Measurements from ENCODE around the gene TMEM131L.
"Not testable (repeated sequence)": the region's sequence is repeated elsewhere in the genome, so short reads cannot be mapped to it uniquely, and the experiment has no call there.

The TMEM131L gene

DNA sequence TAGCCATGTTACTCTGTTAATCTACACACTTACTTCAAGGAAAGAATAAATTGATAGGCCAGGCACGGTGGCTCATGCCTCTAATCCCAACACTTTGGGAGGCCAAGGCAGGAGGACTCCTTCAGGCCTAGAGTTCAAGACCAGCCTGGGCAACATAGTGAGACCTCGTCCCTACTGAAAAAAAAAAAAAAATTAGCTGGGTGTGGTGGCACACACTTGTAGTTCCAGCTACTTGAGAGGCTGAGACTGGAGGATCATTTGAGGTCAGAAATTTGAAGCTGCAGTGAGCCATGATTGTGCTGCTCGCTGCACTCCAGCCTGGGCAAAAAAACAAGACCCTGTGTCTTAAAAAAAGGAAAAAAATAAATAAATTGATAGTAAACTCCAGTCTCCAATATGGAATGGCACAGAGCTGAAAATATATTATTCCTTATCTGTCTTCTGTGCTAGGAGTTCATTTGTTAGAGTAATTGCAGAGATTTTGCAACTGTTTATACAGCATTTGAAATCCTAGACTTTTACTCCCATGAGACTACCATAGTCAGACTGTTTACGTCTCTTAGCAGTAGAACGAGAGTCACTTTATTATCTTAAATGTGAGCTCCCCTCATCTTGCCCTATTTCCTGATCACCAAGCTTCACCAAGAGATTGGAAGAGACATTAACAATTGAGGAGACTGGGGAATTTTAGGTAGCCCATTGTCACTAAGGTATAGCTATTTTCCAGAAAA, 18.8 kb upstream of the TMEM131L start:
- no peak for DNase-seq (ENCODE audit: low spot score)

- no peak for DNase-seq (ENCODE audit: low spot score)
Observed at GRCh38 chr4:153448003-153448731, 18.0 kb upstream of the TMEM131L start.

DNA sequence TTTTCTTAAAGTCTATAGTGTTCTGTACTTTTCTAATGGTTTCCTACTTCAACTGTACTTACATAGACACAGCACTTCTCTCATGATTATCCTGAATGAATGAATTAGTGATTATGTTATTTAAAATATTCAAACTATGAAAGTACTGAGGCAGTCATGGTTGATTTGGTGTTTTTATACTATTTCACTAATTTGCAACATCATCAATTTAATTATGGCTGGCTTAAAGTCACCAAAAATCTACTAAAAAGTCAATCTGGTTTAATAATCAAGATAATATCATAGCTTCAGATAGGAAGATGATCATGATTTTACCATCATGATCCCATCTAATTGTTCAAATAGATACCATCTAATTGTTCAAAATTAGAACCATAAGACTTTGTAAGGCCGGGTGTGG, 16.8 kb upstream of the TMEM131L start:
- no peak for DNase-seq (ENCODE audit: low spot score)

- DNase-seq (ENCODE audit: low spot score): no peak
Observed at GRCh38 chr4:153450544-153450917, 15.6 kb upstream of the TMEM131L start.

GRCh38 chr4:153451145-153451544, 15.0 kb upstream of the TMEM131L start:
- DNase-seq (ENCODE audit: low spot score): not testable (repeated sequence)

- no peak for DNase-seq (ENCODE audit: low spot score)
Observed at GRCh38 chr4:153451911-153452657, 14.1 kb upstream of the TMEM131L start.

DNA sequence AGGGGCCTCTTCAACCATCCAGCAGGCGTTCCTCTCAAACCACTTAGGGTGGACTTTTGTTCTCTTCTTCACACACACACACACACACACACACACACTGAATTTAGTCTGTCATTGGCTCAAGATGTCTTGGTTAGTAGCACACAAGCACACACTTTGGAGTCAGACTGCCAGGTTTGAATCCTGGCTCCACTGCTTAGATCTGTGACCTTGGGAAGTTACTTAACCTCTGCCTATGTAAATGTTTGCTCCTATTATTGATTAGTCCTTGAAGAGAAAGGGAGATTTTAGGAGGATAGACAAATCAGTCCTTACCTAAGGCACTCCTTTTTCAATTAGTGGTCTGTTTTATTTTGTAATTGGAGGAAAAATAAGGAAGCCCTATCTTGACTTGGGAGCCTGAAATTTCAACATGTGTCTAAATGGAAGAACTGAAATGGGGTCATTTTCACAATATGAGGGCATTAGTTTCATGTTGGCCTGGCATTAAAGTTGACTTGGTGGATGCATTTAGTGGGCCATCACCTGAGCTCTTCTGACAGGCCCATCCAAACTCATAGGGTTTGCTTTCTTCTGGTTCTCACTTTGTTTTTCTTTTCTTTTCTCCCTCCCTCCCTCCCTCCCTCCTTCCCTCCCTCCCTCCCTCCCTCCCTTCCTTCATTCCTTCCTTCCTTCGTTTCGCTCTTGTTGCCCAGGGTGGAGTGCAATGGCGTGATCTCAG, 13.3 kb upstream of the TMEM131L start:
- DNase-seq (ENCODE audit: low spot score): no peak

- no peak for DNase-seq (ENCODE audit: low spot score)
Observed at GRCh38 chr4:153453402-153453801, 12.8 kb upstream of the TMEM131L start.

DNA sequence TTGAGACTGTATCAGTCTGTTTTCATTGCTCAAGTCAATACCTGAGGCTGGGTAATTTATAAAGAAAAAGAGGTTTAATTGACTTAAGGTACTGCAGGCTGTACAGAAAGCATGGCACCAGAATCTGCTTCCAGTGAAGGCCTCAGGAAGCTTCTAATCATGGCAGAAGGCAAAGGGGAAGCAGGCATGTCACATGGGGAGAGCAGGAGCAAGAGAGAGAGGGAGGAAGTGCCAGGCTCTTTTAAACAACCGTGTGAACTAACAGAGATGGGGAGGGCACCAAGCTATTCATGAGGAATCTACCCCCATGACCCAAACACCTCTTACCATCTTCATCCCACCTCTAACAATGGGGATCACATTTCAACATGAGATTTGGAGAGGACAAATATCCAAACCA, 7.2 kb upstream of the TMEM131L start:
- DNase-seq (ENCODE audit: low spot score): no peak

- not testable (repeated sequence) for DNase-seq (ENCODE audit: low spot score)
Observed at GRCh38 chr4:153461549-153461948, 4.6 kb upstream of the TMEM131L start.

GRCh38 chr4:153464068-153464467, 2.1 kb upstream of the TMEM131L start:
- no peak for DNase-seq (ENCODE audit: low spot score)

- DNase-seq (ENCODE audit: low spot score): no peak
Observed at GRCh38 chr4:153465140-153465539, 1.0 kb upstream of the TMEM131L start.

DNA sequence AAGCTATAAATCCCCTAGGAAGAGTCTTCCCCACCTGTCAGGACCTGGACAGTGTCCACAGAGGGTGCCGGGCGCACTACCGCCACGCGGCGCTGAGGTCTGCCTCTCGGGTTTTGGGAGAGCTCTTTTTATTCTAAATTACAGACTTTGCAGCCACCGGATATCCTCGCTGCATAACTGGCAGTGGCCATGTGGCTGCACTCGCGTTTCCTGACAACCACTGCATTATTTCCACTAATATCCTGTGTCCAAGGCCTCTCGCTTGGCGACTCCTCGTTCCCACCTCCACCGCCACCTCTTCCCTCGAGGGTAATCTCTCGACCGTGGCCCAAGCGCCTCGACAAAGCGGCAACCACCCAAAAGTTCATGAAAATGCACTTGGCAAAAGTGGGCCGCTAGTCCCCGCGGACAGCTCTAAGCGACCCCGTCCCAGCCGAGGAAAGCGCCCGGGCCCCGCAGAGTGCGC, 512 bp upstream of the TMEM131L start:
- DNase-seq (ENCODE audit: low spot score): no peak

DNA sequence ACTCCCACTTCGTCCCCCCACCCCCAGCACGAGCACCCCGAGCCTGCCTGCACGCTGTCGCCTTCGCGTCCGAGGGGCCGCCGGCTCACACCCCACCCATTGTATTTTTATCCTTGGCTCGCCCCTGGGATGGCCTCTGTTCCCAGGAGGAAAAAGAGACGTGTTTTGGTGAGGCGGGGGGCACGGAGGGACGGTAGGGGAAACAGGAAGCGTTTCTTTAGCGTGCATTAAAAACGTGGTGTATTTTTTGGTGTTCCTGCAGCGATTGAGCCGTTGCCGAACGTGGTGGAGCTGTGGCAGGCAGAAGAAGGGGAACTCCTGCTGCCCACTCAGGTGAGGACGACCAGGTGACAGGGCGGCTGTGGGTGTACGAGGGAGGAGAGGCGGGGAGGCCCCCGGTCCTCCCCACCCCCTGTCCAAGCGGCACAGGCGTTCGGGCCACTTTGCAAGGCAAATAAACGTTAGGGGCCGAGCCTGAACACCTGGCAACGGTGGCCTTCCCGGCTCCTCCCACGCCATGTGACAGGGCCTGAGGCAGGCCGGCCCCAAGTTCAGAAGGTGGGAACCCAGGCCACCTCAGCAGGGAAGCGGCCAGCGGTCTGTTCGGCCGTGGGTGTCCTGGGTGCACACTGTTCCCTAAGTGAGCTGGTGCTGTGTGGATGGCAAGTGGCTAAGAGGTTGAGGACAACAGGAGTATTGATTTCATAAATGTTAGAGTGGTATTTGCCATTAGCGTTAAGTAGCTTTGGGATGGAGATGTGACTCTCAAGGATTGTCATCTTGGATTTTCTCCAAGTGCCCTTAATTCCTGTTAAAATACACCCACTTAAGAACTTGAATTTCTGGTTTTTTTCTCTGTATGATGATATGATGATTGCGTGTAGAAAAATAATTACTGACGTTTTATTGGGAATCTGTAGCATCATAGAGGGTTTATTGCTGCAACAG, 1.1 kb downstream of the TMEM131L start:
- DNase-seq (ENCODE audit: low spot score): no peak

GRCh38 chr4:153467897-153468262, 1.7 kb downstream of the TMEM131L start:
- no peak for DNase-seq (ENCODE audit: low spot score)

DNA sequence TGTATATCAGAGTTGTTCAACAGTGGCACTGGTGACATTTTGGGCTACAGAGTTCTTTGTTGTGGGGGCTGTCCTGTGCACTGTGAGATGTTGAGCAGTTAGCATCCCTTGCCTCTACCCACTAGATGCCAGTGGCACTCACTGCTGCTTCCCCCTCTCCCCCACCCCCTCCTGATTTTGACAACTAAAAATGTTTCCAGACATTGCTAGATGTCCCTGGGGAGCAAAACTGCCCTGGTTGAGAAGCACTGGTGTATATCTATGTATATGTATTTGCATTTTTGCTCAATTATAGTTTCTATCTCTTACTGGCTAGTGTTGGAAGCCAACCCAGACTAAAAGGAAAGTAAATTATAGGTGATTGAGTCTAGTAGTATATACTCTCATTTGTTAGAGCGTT, 2.4 kb downstream of the TMEM131L start:
- no peak for DNase-seq (ENCODE audit: low spot score)

DNA sequence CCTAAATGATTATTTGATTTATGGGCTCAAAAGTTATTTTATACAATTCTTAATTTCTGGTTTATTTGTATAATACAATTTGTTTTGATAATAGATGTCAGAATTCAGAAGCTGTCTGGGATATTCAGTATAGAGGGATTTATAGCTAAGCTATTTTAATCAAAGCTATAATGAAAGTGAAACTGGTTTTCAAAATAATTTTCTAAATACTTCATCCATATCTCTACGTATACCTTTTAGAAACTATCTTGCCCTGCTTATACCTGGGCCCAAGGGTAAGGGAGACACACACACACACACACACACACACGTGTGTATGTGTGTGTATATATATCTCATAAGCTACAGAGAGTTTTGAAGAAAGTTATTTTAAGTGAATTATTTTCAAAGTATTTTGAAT, 2.9 kb downstream of the TMEM131L start:
- DNase-seq (ENCODE audit: low spot score): no peak

GRCh38 chr4:153471071-153471697, 5.0 kb downstream of the TMEM131L start:
- DNase-seq (ENCODE audit: low spot score): not testable (repeated sequence)

- no peak for DNase-seq (ENCODE audit: low spot score)
Observed at GRCh38 chr4:153471698-153472093, 5.5 kb downstream of the TMEM131L start.

Measured in activated CD4-positive, alpha-beta T cell treated with anti-CD3 and anti-CD28 coated beads, Interleukin-2, Interleukin-4, amounts not matched to agents 100 ng/mL and 50 ng/mL, durations not matched to agents 16 hours and 8 hours (primary cell).